HepG2 (cell line): ENCODE data around the gene NMU. TPM values are rescaled to one million over a fixed set of nuclear protein-coding genes. Genes with fewer than 3 reads are reported as not detected.

Experiments used
- IKZF4 ChIP-seq: sonication (generic); formaldehyde crosslinking; IDR thresholded peaks from 2 replicates; pipeline ENCODE4 v1.5.1; 2020; ENCODE audit warnings: borderline replicate concordance, mild to moderate bottlenecking, low read depth, missing genetic modification reagents; ENCODE audit errors: not compliant biosample characterization
- IRF1 ChIP-seq: sonication (generic); formaldehyde crosslinking; IDR thresholded peaks from 2 replicates; pipeline ENCODE4 v1.4.0; 2020; ENCODE audit warnings: low read depth, mild to moderate bottlenecking, missing genetic modification reagents
- NFE2L2 ChIP-seq: fragments of 150-350 bp; IDR thresholded peaks from 2 replicates; pipeline ENCODE4 v1.6.1; 2014; ENCODE audit warnings: low read length
- NR2F6 ChIP-seq, 2 experiments: IDR thresholded peaks; 2 replicates each; pipeline ENCODE4 v1.6.1; 2016; ENCODE audit warnings: antibody characterized with exemption in 1 of 2, mild to moderate bottlenecking in 1 of 2
- SOX13 ChIP-seq, 3 experiments: fragments of 450-650 bp in 1 of 3; sonication (generic) in 1 of 3; formaldehyde crosslinking in 1 of 3; IDR thresholded peaks in 2 of 3; conservative IDR thresholded peaks in 1 of 3; 2 replicates each; pipeline versions ENCODE4 v1.5.0 to v1.6.1; 2016 to 2020; ENCODE audit warnings: antibody characterized with exemption in 1 of 3, mild to moderate bottlenecking in 1 of 3, missing compliant biosample characterization in 1 of 3, missing genetic modification reagents in 1 of 3, moderate library complexity in 1 of 3
- SP2 ChIP-seq: sonication (generic); formaldehyde crosslinking; IDR thresholded peaks from 2 replicates; pipeline ENCODE4 v1.5.1; 2020; ENCODE audit warnings: mild to moderate bottlenecking, missing genetic modification reagents
- ZBED4 ChIP-seq: sonication (generic); formaldehyde crosslinking; IDR thresholded peaks from 2 replicates; pipeline ENCODE4 v1.4.0; 2020; ENCODE audit warnings: missing genetic modification reagents, borderline replicate concordance
- ZBTB38 ChIP-seq: sonication (generic); formaldehyde crosslinking; IDR thresholded peaks from 2 replicates; pipeline ENCODE4 v1.5.1; 2020; ENCODE audit warnings: mild to moderate bottlenecking, missing genetic modification reagents
- ZNF773 ChIP-seq: sonication (generic); formaldehyde crosslinking; IDR thresholded peaks from 2 replicates; pipeline ENCODE4 v1.4.0; 2020; ENCODE audit warnings: missing genetic modification reagents, borderline replicate concordance
- ZZZ3 ChIP-seq: sonication (generic); formaldehyde crosslinking; IDR thresholded peaks from 2 replicates; pipeline ENCODE4 v1.4.0; 2020; ENCODE audit warnings: missing genetic modification reagents, mild to moderate bottlenecking, borderline replicate concordance
- polyA plus RNA-seq, 8 experiments: library from polyadenylated mRNA; depleted of rRNA in 3 of 8; stranded (reverse) in 7 of 8; unstranded in 1 of 8; fragments of >200 nt; fragmentation: Illumina TruSeq in 4 of 8; extraction: Trizol in 4 of 8; gene quantifications; 2 replicates each; pipeline versions ENCODE4 v1.2.1 to v1.2.3, GENCODE V29; 2011 to 2016; ENCODE audit warnings: low read depth in 4 of 8, missing spikeins in 1 of 8, mixed read lengths in 1 of 8; ENCODE audit not compliant: insufficient read depth in 1 of 8
- total RNA-seq, 5 experiments: library from RNA; depleted of rRNA; stranded (reverse); fragments of >200 nt; fragmentation: Illumina TruSeq; extraction: Trizol; gene quantifications; 2 replicates each; pipeline ENCODE4 v1.2.3, GENCODE V29; 2016; ENCODE audit warnings: low read depth in 1 of 5
- TF ChIP-seq, protein P1 (sequence below): sonication (generic); formaldehyde crosslinking; IDR thresholded peaks from 2 replicates; pipeline ENCODE4 v1.5.1; 2020; ENCODE audit warnings: missing genetic modification reagents, mild to moderate bottlenecking, borderline replicate concordance
- TF ChIP-seq, protein P2 (sequence below): sonication (generic); formaldehyde crosslinking; IDR thresholded peaks from 2 replicates; pipeline ENCODE4 v1.4.0; 2020; ENCODE audit warnings: missing genetic modification reagents
- TF ChIP-seq, protein P3 (sequence below): sonication (generic); formaldehyde crosslinking; IDR thresholded peaks from 2 replicates; pipeline ENCODE4 v1.5.0; 2020; ENCODE audit warnings: missing genetic modification reagents

NMU gene
- total and polyA plus RNA-seq, 2 of the 13 experiments (the other 11 are each of a cell fraction or from before 2014, with no cell fraction given), result not detected

DNA sequence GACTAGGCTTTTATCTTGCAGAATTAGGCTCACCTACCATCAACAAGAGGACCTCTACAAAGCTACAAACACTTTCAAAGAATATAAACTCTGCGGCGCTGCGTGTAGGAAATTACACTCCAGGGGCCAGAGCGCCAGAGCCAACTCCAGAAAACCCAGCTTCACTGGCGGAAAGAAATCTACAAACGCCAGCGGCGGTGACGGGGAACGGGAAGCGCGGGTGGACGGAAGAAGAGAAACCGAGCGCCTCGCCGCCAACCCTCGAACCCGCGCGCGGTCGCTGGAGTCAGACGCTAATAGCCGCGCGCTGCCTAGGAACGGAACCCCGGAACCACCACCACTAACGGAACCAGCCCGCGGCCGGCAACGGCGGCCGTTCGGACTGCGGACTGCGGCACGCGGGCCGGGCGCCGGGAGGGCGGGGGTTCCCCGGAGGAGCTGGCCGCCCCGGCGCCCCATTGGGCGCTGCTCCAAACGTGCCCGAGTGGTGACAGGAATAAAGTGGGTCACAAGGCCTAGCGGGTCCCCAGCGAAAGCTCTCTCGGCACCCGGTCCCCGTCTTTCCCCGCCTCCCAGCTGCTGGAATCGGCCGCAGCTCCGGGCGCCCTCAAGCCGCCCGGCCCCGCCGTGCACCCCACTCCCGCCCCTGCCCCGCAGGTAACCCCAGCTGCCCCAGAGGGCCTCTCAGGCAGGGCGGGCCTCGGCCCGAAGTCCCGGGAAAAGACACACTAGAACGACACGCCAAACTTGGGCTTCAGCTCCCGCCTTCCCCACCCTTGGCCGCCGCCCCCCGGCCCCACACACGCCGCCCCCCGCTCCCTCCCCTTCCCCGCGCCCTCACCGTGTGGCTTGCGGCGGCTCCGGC lies 90.2 kb downstream of the NMU start (continued):
- TF ChIP-seq, protein P1, sequence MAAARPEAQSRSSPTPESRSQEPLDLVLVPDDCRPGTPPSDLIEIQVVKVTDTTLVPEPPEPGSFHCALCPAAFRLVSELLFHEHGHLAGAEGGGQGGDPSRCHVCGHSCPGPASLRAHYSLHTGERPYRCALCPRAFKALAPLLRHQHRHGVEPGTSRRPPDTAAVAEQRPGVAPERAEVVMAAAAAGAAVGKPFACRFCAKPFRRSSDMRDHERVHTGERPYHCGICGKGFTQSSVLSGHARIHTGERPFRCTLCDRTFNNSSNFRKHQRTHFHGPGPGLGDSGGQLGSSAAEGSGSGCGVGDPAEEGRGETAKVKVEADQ, result peak; percentile 63; the same call in 1 of the 2 replicates
- no peak; the same call in 1 of the 2 replicates for TF ChIP-seq SP2 (CRISPR knock-in tag)
- TF ChIP-seq ZBED4 (CRISPR knock-in tag), result peak; percentile 87; the same call in 1 of the 2 replicates
- no peak for TF ChIP-seq SOX13 (IDR thresholded peaks at IDR 0.05)
- TF ChIP-seq SOX13 (CRISPR knock-in tag; conservative IDR thresholded peaks at IDR 0.05 in 1 of 2, IDR thresholded peaks at IDR 0.05 in 1 of 2), result no peak
- TF ChIP-seq, protein P2, sequence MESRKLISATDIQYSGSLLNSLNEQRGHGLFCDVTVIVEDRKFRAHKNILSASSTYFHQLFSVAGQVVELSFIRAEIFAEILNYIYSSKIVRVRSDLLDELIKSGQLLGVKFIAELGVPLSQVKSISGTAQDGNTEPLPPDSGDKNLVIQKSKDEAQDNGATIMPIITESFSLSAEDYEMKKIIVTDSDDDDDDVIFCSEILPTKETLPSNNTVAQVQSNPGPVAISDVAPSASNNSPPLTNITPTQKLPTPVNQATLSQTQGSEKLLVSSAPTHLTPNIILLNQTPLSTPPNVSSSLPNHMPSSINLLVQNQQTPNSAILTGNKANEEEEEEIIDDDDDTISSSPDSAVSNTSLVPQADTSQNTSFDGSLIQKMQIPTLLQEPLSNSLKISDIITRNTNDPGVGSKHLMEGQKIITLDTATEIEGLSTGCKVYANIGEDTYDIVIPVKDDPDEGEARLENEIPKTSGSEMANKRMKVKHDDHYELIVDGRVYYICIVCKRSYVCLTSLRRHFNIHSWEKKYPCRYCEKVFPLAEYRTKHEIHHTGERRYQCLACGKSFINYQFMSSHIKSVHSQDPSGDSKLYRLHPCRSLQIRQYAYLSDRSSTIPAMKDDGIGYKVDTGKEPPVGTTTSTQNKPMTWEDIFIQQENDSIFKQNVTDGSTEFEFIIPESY (CRISPR knock-in tag), result no peak
- TF ChIP-seq ZBTB38, result peak; percentile 46; the same call in 1 of the 2 replicates
- no peak for TF ChIP-seq ZZZ3 (CRISPR knock-in tag)
- TF ChIP-seq, protein P3, sequence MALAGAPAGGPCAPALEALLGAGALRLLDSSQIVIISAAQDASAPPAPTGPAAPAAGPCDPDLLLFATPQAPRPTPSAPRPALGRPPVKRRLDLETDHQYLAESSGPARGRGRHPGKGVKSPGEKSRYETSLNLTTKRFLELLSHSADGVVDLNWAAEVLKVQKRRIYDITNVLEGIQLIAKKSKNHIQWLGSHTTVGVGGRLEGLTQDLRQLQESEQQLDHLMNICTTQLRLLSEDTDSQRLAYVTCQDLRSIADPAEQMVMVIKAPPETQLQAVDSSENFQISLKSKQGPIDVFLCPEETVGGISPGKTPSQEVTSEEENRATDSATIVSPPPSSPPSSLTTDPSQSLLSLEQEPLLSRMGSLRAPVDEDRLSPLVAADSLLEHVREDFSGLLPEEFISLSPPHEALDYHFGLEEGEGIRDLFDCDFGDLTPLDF (CRISPR knock-in tag), result peak; percentile 60
- TF ChIP-seq ZNF773 (CRISPR knock-in tag), result no peak
- TF ChIP-seq IRF1 (CRISPR knock-in tag), result no peak
- TF ChIP-seq NR2F6 (IDR thresholded peaks at IDR 0.05), result no peak
- no peak for TF ChIP-seq NR2F6 (CRISPR knock-in tag; IDR thresholded peaks at IDR 0.05)
- no peak for TF ChIP-seq IKZF4 (CRISPR knock-in tag)
- TF ChIP-seq NFE2L2, result no peak
